D721Med (cell line): Measurements from ENCODE around the gene THOC5.
"Not testable (repeated sequence)": the region's sequence is repeated elsewhere in the genome, so short reads cannot be mapped to it uniquely, and the experiment has no call there.

Experiments used
- DNase-seq: peaks from one replicate; pipeline ENCODE4 v3.0.0; 2011; ENCODE audit warnings: low spot score; ENCODE audit not compliant: insufficient read length
- FAIRE-seq: peaks from 2 replicates; lab custom pipeline; 2011; peaks lifted over from hg19 to GRCh38; lab: Jason Lieb, UNC
- TF ChIP-seq, protein P1 (sequence below): IDR thresholded peaks from 2 replicates; pipeline ENCODE4 v1.5.1; 2012; ENCODE audit warnings: mild to moderate bottlenecking, control low read depth; ENCODE audit not compliant: insufficient read depth; ENCODE audit errors: missing control alignments

Gene THOC5

DNA sequence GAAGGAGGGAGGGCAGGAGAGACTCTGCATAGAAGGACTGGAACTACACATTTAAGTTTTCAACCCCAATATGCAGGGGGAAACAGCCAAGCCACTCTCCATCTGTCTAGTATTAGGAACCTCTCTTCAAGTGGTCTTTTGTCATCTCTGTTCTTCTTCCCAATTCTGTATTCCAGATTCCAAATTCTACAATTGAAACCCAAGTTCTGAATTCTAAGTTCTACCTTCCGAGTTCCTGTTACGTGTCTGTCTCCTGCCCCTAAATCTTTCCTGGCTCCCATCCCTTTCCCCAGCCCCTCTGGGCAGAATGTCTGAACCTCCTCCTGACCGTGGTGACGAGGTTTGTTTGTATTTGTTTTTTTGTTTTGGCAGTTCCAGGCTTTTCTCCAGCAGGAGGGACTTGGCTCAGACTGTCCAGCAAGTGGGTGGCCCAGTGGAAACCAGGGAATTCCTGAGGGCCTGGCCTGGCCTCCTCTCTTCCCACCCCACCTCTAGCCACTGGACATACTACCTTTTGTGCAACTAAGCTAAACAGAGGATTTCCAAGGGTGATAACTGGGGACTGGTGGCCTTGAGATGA is 1.6 kb upstream of the THOC5 start:
- FAIRE-seq: no peak
- TF ChIP-seq, protein P1, sequence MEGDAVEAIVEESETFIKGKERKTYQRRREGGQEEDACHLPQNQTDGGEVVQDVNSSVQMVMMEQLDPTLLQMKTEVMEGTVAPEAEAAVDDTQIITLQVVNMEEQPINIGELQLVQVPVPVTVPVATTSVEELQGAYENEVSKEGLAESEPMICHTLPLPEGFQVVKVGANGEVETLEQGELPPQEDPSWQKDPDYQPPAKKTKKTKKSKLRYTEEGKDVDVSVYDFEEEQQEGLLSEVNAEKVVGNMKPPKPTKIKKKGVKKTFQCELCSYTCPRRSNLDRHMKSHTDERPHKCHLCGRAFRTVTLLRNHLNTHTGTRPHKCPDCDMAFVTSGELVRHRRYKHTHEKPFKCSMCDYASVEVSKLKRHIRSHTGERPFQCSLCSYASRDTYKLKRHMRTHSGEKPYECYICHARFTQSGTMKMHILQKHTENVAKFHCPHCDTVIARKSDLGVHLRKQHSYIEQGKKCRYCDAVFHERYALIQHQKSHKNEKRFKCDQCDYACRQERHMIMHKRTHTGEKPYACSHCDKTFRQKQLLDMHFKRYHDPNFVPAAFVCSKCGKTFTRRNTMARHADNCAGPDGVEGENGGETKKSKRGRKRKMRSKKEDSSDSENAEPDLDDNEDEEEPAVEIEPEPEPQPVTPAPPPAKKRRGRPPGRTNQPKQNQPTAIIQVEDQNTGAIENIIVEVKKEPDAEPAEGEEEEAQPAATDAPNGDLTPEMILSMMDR: no peak
- DNase-seq: no peak

DNA sequence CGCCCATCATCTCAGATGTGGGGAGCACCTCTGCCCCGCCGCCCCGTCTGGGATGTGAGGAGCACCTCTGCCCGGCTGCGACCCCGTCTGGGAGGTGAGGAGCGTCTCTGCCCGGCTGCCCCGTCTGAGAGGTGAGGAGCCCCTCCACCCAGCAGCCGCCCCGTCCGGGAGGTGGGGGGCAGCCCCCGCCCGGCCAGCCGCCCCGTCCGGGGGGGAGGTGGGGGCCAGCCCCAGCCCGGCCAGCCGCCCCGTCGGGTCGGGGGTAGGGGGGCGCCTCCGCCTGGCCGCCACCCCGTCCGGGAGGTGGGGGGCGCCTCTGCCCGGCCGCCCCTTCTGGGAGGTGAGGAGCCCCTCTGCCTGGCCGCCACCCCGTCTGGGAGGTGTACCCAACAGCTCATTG is 1.2 kb downstream of the THOC5 start:
- not testable (repeated sequence) for DNase-seq

DNA sequence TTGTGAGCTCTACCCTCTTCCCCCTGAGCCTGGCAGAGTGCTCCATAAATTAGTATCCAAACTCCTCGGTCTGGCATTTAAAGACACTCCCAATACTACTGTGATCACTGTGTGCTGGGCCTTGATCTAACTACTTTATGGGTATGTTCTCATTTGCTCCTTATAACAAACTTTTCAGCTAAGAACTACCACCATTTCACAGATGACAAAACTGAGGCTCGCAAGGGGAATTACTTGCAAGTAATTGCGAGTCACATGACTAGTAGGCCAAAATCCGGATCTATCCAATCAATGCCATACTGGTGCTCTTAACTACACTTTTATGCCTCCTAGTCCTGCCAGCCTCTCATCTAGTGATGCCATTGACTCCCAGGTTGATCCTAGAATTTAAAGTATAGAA is 3.6 kb downstream of the THOC5 start:
- TF ChIP-seq, protein P1: no peak
- DNase-seq (no peak), FAIRE-seq (no peak)

More for the DNA sequence above, 1.2 kb downstream of the THOC5 start:
- not testable (repeated sequence) for FAIRE-seq

DNA sequence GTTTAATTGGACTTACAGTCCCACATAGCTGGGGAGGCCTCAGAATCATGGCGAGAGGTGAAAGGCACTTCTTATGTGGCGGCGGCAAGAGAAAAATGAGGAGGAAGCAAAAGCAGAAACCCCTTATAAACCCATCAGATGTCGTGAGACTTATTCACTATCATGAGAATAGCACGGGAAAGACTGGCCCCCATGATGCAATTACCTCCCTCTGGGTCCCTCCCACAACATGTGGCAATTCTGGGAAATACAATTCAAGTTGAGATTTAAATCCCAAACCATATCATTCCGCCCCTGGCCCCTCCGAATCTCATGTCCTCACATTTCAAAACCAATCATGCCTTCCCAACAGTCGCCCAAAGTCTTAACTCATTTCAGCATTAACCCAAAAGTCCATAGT is 8.5 kb downstream of the THOC5 start:
- not testable (repeated sequence) for FAIRE-seq, DNase-seq

DNA sequence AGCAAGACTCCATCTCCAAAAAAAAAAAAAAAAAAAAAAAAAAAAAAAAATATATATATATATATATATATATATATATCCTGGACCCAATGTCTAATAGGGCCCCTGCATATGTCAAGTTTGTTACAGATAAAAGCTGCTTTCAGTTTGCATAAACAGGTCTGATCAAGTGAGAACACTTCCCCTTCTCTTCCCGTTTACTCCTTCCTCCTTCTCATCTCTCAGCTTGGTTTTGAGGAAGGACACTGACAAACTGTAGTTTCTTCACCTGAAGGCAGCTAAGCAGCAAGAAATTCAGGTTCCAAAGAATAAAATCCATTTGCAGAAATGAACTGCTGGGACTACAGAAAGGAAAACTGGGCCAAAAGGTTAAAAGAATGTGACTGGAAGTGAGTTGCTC is 11.7 kb downstream of the THOC5 start:
- no peak for DNase-seq
- TF ChIP-seq, protein P1: no peak
- no peak for FAIRE-seq

DNA sequence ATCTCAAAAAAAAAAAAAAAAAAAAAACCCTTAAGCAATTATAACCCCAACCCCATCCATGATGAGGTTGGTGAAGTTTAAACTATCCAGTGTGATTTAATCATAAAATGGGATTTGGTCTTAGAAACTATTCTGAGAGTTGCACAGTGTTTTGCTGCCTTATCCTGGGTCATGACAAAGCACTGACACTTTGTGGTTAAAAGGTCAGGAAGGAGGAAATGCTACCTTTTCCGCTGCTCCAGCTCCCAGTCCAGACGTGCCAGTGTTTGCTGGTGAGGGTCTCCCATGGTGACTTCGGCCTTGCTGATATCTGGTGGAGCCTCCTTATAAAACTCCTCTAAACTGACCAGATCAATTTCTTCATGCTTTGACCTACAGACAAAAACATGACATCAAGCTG is 14.5 kb downstream of the THOC5 start:
- FAIRE-seq: no peak
- no peak for DNase-seq
- TF ChIP-seq, protein P1: no peak

DNA sequence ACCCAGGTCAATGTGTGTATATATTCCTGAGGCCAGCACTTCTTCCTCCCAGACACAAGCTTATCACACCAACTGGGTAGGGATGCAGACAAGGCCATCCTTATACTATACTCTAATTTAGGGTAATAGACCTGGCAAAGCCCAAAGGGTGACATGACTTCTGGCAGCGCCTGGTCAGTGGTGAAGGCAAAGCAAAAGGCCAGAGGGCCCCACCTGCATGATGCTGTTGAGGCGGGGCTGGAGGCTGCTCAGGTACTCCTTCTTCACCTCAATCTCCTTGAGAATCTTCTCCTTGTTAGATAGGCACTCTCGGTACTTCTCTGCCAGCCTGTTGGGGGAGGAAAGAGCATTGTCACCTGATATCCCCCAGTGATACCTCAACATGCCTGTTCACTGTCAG is 17.1 kb downstream of the THOC5 start:
- FAIRE-seq: no peak
- no peak for DNase-seq
- TF ChIP-seq, protein P1: no peak

DNA sequence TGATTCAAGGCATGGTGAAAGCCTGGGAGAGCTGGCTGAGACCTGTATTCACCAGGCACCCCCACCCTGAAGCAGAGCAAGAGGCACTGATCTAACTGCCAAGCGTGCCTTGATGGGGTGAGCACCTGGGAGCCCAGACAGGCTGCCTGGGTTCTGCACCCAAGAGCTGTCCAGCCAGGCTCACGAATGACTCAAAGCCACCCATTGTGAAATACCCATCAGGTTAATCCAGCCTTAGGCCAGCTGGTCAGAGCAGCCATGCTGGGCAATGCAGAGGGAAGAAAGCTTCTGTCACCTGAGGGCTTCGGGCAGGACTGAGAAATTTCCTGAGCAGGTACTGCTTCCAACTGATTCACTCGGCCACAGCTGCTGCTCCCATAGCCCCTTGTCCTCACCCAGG is 22.1 kb downstream of the THOC5 start:
- TF ChIP-seq, protein P1: no peak
- DNase-seq (no peak), FAIRE-seq (no peak)
